ENCODE measurements around the gene STXBP3. TPM values are rescaled to one million over a fixed set of nuclear protein-coding genes. Genes with fewer than 3 reads are reported as not detected.

Gene STXBP3
- total and polyA plus RNA-seq, 9 of the 15 experiments (the other 6 are each of a cell fraction or from before 2014, with no cell fraction given) = 32.5 to 52.5 (median 39.2) TPM

DNA sequence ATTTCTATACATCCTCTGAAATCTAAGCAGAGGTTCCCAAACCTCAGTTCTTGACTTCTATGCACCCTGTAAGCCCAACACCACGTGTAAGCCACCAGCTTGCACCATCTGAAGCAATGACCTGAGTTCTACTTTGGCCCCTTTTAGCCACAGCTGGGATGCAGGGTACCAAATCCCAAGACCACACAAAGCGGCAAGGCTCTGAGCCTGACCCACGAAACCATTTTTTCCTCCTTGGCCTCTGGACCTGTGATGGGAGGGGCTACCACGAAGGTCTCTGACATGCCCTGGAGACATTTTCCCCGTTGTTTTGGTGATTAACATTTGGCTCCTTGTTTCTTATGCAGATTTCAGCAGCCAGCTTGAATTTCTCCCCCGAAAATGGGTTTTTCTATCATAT, 38.8 kb downstream of the STXBP3 start:
- TF ChIP-seq, protein P1, sequence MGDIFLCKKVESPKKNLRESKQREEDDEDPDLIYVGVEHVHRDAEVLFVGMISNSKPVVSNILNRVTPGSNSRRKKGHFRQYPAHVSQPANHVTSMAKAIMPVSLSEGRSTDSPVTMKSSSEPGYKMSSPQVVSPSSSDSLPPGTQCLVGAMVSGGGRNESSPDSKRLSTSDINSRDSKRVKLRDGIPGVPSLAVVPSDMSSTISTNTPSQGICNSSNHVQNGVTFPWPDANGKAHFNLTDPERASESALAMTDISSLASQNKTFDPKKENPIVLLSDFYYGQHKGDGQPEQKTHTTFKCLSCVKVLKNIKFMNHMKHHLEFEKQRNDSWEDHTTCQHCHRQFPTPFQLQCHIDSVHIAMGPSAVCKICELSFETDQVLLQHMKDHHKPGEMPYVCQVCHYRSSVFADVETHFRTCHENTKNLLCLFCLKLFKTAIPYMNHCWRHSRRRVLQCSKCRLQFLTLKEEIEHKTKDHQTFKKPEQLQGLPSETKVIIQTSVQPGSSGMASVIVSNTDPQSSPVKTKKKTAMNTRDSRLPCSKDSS (IDR thresholded peaks at IDR 0.05; ENCODE audit: low read depth, partially characterized antibody) = peak; percentile 76
- TF ChIP-seq, protein P2, sequence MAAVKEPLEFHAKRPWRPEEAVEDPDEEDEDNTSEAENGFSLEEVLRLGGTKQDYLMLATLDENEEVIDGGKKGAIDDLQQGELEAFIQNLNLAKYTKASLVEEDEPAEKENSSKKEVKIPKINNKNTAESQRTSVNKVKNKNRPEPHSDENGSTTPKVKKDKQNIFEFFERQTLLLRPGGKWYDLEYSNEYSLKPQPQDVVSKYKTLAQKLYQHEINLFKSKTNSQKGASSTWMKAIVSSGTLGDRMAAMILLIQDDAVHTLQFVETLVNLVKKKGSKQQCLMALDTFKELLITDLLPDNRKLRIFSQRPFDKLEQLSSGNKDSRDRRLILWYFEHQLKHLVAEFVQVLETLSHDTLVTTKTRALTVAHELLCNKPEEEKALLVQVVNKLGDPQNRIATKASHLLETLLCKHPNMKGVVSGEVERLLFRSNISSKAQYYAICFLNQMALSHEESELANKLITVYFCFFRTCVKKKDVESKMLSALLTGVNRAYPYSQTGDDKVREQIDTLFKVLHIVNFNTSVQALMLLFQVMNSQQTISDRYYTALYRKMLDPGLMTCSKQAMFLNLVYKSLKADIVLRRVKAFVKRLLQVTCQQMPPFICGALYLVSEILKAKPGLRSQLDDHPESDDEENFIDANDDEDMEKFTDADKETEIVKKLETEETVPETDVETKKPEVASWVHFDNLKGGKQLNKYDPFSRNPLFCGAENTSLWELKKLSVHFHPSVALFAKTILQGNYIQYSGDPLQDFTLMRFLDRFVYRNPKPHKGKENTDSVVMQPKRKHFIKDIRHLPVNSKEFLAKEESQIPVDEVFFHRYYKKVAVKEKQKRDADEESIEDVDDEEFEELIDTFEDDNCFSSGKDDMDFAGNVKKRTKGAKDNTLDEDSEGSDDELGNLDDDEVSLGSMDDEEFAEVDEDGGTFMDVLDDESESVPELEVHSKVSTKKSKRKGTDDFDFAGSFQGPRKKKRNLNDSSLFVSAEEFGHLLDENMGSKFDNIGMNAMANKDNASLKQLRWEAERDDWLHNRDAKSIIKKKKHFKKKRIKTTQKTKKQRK (IDR thresholded peaks at IDR 0.05; ENCODE audit: borderline replicate concordance, low read depth, low read length) = peak; percentile 84
- TF ChIP-seq TRIM28 (IDR thresholded peaks at IDR 0.05) (peak; percentile 90), SMARCA4 (IDR thresholded peaks at IDR 0.05) (no peak), NR2C2 (CRISPR knock-in tag; IDR thresholded peaks at IDR 0.05) (no peak), NR2C2 (tag; IDR thresholded peaks at IDR 0.05) (no peak), XRCC3 (IDR thresholded peaks at IDR 0.05) (0 out of 2 replicates have a peak, but pooled peaks have one; percentile 20), PYGO2 (tag; IDR thresholded peaks at IDR 0.05) (no peak), HLTF (IDR thresholded peaks at IDR 0.05) (peak; percentile 29; the same call in 1 of the 2 replicates), SNRNP70 (optimal IDR thresholded peaks at IDR 0.05; ENCODE audit: low read depth, low read length) (no peak), CBX3 (IDR thresholded peaks at IDR 0.05; ENCODE audit: borderline replicate concordance in 1 of 2, low read length in 2 of 2) (peak in 1 of 2 experiments; percentile 97; a peak in 2 of 3 replicates), ZFP36 (IDR thresholded peaks at IDR 0.05; ENCODE audit: low read depth, low read length, partially characterized antibody) (peak; percentile 94), ZNF830 (CRISPR knock-in tag; IDR thresholded peaks at IDR 0.05) (no peak), TRIM24 (IDR thresholded peaks at IDR 0.05) (peak in 1 of 2 experiments; percentile 29; a peak in 1 of 4 replicates), CBX5 (IDR thresholded peaks at IDR 0.05; ENCODE audit: borderline replicate concordance, low read depth) (peak; percentile 92; the same call in 1 of the 2 replicates)
- TF ChIP-seq, protein P3, sequence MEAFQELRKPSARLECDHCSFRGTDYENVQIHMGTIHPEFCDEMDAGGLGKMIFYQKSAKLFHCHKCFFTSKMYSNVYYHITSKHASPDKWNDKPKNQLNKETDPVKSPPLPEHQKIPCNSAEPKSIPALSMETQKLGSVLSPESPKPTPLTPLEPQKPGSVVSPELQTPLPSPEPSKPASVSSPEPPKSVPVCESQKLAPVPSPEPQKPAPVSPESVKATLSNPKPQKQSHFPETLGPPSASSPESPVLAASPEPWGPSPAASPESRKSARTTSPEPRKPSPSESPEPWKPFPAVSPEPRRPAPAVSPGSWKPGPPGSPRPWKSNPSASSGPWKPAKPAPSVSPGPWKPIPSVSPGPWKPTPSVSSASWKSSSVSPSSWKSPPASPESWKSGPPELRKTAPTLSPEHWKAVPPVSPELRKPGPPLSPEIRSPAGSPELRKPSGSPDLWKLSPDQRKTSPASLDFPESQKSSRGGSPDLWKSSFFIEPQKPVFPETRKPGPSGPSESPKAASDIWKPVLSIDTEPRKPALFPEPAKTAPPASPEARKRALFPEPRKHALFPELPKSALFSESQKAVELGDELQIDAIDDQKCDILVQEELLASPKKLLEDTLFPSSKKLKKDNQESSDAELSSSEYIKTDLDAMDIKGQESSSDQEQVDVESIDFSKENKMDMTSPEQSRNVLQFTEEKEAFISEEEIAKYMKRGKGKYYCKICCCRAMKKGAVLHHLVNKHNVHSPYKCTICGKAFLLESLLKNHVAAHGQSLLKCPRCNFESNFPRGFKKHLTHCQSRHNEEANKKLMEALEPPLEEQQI (IDR thresholded peaks at IDR 0.05) = 0 out of 2 replicates have a peak, but pooled peaks have one; percentile 33
- H2AFZ ChIP-seq (ENCODE audit: low read depth, low read length) = no peak overlapping the region
- H3K36me3 ChIP-seq (ENCODE audit: control insufficient read depth, insufficient read depth, low read length) = peaks cover 48% of the 10 kb centered on the region
- H3K9ac ChIP-seq (ENCODE audit: insufficient read depth in 1 of 2, low read depth in 2 of 2, low read length in 2 of 2) = no peak overlapping the region
- no TSS peak for BruUV-seq (replicated peaks)
- DNase-seq (ENCODE audit: extremely low read depth in 1 of 4, low spot score in 3 of 4) (peak in 1 of 4 experiments; percentile 24), FAIRE-seq (no peak), ATAC-seq (no peak)
- H3K9me1 ChIP-seq (ENCODE audit: control insufficient read depth, insufficient read depth, low read length) = no peaks in the 10 kb centered on the region
- H4K20me1 ChIP-seq (replicated peaks; ENCODE audit: control insufficient read depth, insufficient read depth, low read length) = no peaks in the 10 kb centered on the region
- 71% methylated on average over 6 of the region's 6 CpGs for WGBS (ENCODE audit: insufficient coverage, low coverage, missing lambda C conversion rate)
- H3K27me3 ChIP-seq (ENCODE audit: control insufficient read depth in 2 of 2, insufficient read depth in 2 of 2, low read length in 2 of 2) = no peaks in the 10 kb centered on the region
- no peak overlapping the region for H3K4me3 ChIP-seq
- peaks cover 26% of the 10 kb centered on the region for H3K9me3 ChIP-seq (replicated peaks; ENCODE audit: control insufficient read depth, insufficient read depth, low read depth, low read length)
- H3K4me2 ChIP-seq (ENCODE audit: insufficient read depth, low read length) = no peak overlapping the region
- no peak overlapping the region for H3K27ac ChIP-seq (ENCODE audit: extremely low read depth, low read depth, low read length)
- CTCF ChIA-PET (ENCODE audit: low intra/inter-chr PET ratio) = no interaction called here
- in situ Hi-C loops (cut with MboI) = no loop called here
- H3K4me1 ChIP-seq (replicated peaks in 1 of 2; ENCODE audit: control insufficient read depth in 2 of 2, insufficient read depth in 2 of 2, low read length in 2 of 2) = peaks cover 3 to 11% of the 10 kb centered on the region in 2 experiments; a peak in 3 of 5 replicates
- POLR2A ChIA-PET = interaction anchor here (0.7 kb wide), 1 partner anchor 63 kb away, joined by 3 read pairs; no protein-coding TSS in a partner anchor
- intact Hi-C loops (cut with micrococcal nuclease) = no loop called here
- H3K79me2 ChIP-seq (ENCODE audit: control insufficient read depth, insufficient read depth, low read length) = no peaks in the 10 kb centered on the region
